Measurements from ENCODE around the gene APOBEC3A.
"Not testable (repeated sequence)": the region's sequence is repeated elsewhere in the genome, so short reads cannot be mapped to it uniquely, and the experiment has no call there.

APOBEC3A gene

GRCh38 chr22:38957808-38958650 is 620 bp downstream of the APOBEC3A start:
- H3K4me3 ChIP-seq (replicated peaks in 1 of 2; ENCODE audit: low read depth in 2 of 2, low read length in 2 of 2): no peak overlapping the region
- no peak for TF ChIP-seq CTCF (IDR thresholded peaks at IDR 0.05; ENCODE audit: low read depth, low read length)
- no peak for DNase-seq (ENCODE audit: low read depth in 2 of 2)

- not testable (repeated sequence) for H3K4me3 ChIP-seq (replicated peaks in 1 of 2; ENCODE audit: low read depth in 2 of 2, low read length in 2 of 2)
Observed at GRCh38 chr22:38958651-38958943, 1.2 kb downstream of the APOBEC3A start.

DNA sequence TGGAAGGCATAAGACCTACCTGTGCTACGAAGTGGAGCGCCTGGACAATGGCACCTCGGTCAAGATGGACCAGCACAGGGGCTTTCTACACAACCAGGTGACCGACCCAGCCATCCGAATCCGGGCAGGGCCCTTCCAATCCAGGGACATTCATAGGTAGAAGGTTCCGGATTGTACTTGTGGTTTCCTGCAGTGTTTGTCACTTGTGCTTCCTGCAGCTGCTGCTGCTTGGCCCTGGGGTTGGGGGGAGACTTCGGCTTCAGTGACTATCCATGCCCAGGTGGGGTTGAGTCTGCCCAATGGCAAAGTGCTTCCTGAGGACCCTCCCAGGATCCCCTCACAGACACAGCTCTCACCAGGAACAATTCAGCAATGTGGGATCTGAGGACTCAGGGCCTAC is 2.2 kb downstream of the APOBEC3A start:
- DNase-seq (ENCODE audit: low read depth in 2 of 2): no peak
- no peak overlapping the region for H3K4me3 ChIP-seq (replicated peaks in 1 of 2; ENCODE audit: low read depth in 2 of 2, low read length in 2 of 2)
- no peak for TF ChIP-seq CTCF (IDR thresholded peaks at IDR 0.05; ENCODE audit: low read depth, low read length)

More at GRCh38 chr22:38958651-38958943, 1.2 kb downstream of the APOBEC3A start:
- DNase-seq (ENCODE audit: low read depth in 2 of 2): not testable (repeated sequence)

DNA sequence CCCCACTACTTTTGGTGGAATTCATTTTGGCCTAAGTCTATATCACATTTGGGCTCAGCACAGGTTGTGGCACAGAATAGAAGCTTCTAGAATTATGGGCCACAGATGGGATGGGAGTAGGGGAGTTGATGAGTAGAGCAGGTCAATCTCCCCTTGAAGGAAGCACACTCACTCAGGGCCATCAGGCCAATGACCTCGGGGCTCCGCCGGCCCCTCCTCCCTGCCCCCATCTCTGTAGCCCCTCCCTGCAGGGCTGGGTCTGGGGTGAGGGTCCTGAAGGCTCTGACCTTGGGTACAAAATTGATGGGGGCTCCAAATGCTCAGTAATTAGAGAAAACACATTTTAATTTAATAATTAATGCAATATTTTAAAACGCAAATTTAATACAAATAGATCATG is 3.3 kb downstream of the APOBEC3A start:
- H3K4me3 ChIP-seq (replicated peaks in 1 of 2; ENCODE audit: low read depth in 2 of 2, low read length in 2 of 2); DNase-seq (ENCODE audit: low read depth in 2 of 2): not testable (repeated sequence)

DNA sequence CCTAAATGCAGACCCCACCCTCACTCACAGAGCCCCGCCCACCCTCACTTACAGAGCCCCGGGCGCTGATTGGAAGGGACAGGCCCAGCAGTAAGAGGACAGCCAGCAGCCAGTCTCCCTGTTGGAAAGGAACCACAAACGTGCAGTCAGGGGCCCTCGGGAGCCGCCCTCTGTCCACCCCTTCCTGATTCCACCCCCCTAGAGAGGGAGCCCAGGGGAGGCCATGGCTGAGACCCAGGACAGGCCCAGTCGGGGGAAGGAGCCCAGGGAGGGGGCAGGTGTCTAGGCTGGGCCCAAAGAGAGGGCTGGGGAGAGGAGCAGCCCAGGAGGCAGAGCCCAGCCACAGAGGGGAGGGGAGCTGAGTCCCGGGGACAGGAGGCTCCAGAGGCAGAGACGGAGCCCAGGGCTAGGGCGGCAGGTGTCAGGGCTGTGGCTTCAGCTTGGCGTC is 5.9 kb downstream of the APOBEC3A start:
- H3K4me3 ChIP-seq (replicated peaks in 1 of 2; ENCODE audit: low read depth in 2 of 2, low read length in 2 of 2); DNase-seq (ENCODE audit: low read depth in 2 of 2): not testable (repeated sequence)

DNA sequence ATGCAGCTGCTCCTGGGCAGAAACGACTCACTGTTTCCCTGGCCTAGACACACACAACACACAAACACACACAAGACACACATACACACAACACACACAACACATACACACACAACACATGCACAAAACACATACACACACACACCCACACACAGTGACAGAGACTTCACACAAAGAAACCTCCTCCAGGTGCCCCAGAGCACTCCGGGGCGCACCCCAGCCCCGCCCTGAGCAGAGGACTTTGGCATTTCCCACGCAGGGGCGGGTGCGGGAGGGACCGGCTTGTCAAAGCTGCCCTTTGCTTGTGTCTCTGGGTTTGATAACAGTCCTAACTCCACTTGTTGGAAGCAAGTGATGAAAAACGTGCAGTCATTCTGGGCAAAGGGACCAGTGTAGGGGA is 6.5 kb downstream of the APOBEC3A start:
- DNase-seq (ENCODE audit: low read depth in 2 of 2): no peak
- H3K4me3 ChIP-seq (replicated peaks in 1 of 2; ENCODE audit: low read depth in 2 of 2, low read length in 2 of 2): no peak overlapping the region
- TF ChIP-seq CTCF (IDR thresholded peaks at IDR 0.05; ENCODE audit: low read depth, low read length): no peak

GRCh38 chr22:38964306-38964705 is 6.9 kb downstream of the APOBEC3A start:
- H3K4me3 ChIP-seq (replicated peaks in 1 of 2; ENCODE audit: low read depth in 2 of 2, low read length in 2 of 2): no peak overlapping the region
- TF ChIP-seq CTCF (IDR thresholded peaks at IDR 0.05; ENCODE audit: low read depth, low read length): no peak
- no peak for DNase-seq (ENCODE audit: low read depth in 2 of 2)

GRCh38 chr22:38964989-38965388 is 7.6 kb downstream of the APOBEC3A start:
- no peak overlapping the region for H3K4me3 ChIP-seq (replicated peaks in 1 of 2; ENCODE audit: low read depth in 2 of 2, low read length in 2 of 2)
- TF ChIP-seq CTCF (IDR thresholded peaks at IDR 0.05; ENCODE audit: low read depth, low read length): no peak
- DNase-seq (ENCODE audit: low read depth in 2 of 2): no peak
